Posterior vena cava (tissue), 2 donors: Measurements from ENCODE around the gene RETN. TPM values are rescaled to one million over a fixed set of nuclear protein-coding genes. Genes with fewer than 3 reads are reported as not detected.

Experiments
- total RNA-seq, 2 donors: library from RNA; stranded (reverse); fragmentation: NEBNext Ultra II Directional; extraction: Animal tissue kit (Norgen Biotek cat#: 25700); gene quantifications; one replicate each; pipeline ENCODE4 v1.2.1, GENCODE V29; 2021
- donor health status: DM: yes; HTN: yes; CAD: no.
- donor health status: DM: yes; HTN: yes; CAD: no.

The RETN gene
- total RNA-seq, 2 donors from 2014 or later, result 1.2 to 2.9 TPM

Other genes starting within 250 kb of the RETN start
- gene PEX11G, start 180.0 kb upstream of the RETN start, total RNA-seq, result 1 to 10 TPM; 2.7 to 4.1 TPM
- gene ZNF358, start 152.9 kb upstream of the RETN start, total RNA-seq, result 10 to 100 TPM; 52.3 to 55.0 TPM
- 10 to 100 TPM; 23.1 to 26.1 TPM for gene MCOLN1, start 146.4 kb upstream of the RETN start, total RNA-seq
- 10 to 100 TPM; 78.0 to 79.3 TPM for gene PNPLA6, start 133.3 kb upstream of the RETN start, total RNA-seq
- not detected for gene CAMSAP3, start 73.2 kb upstream of the RETN start, total RNA-seq
- gene XAB2, start 39.5 kb upstream of the RETN start, total RNA-seq, result 10 to 100 TPM; 19.4 to 23.0 TPM
- gene PET100, start 39.3 kb upstream of the RETN start, total RNA-seq, result 10 to 100 TPM; 65.8 TPM
- gene PCP2, start 35.3 kb upstream of the RETN start, total RNA-seq, result not detected
- 10 to 100 TPM; 22.5 to 32.4 TPM for gene STXBP2, start 31.9 kb upstream of the RETN start, total RNA-seq
- 1 to 10 TPM; 2.2 to 3.0 TPM for gene MCEMP1, start 8.0 kb downstream of the RETN start, total RNA-seq
- gene TRAPPC5, start 11.8 kb downstream of the RETN start, total RNA-seq, result 10 to 100 TPM; 71.9 to 83.5 TPM
- under 1 TPM; 0.23 to 0.71 TPM for gene FCER2, start 33.1 kb downstream of the RETN start, total RNA-seq
- 1 to 10 TPM; 2.2 to 6.6 TPM for gene CLEC4G, start 63.1 kb downstream of the RETN start, total RNA-seq
- gene CD209, start 78.5 kb downstream of the RETN start, total RNA-seq, result 10 to 100 TPM; 13.4 to 23.0 TPM
- gene CLEC4M, start 94.2 kb downstream of the RETN start, total RNA-seq, result under 1 TPM in 1 of 2 donors, not detected in 1; 0.38 TPM
- gene EVI5L, start 161.2 kb downstream of the RETN start, total RNA-seq, result 10 to 100 TPM; 14.9 to 16.0 TPM
- gene PRR36, start 205.3 kb downstream of the RETN start, total RNA-seq, result under 1 TPM; 0.09 to 0.14 TPM
- gene LRRC8E, start 219.5 kb downstream of the RETN start, total RNA-seq, result not detected
- gene MAP2K7, start 234.8 kb downstream of the RETN start, total RNA-seq, result 10 to 100 TPM; 22.2 to 26.6 TPM
- gene TGFBR3L, start 245.8 kb downstream of the RETN start, total RNA-seq, result 1 to 10 TPM; 1.5 to 4.4 TPM